Measurements from ENCODE around the gene EI24.
"Not testable (repeated sequence)": the region's sequence is repeated elsewhere in the genome, so short reads cannot be mapped to it uniquely, and the experiment has no call there.

The EI24 gene

DNA sequence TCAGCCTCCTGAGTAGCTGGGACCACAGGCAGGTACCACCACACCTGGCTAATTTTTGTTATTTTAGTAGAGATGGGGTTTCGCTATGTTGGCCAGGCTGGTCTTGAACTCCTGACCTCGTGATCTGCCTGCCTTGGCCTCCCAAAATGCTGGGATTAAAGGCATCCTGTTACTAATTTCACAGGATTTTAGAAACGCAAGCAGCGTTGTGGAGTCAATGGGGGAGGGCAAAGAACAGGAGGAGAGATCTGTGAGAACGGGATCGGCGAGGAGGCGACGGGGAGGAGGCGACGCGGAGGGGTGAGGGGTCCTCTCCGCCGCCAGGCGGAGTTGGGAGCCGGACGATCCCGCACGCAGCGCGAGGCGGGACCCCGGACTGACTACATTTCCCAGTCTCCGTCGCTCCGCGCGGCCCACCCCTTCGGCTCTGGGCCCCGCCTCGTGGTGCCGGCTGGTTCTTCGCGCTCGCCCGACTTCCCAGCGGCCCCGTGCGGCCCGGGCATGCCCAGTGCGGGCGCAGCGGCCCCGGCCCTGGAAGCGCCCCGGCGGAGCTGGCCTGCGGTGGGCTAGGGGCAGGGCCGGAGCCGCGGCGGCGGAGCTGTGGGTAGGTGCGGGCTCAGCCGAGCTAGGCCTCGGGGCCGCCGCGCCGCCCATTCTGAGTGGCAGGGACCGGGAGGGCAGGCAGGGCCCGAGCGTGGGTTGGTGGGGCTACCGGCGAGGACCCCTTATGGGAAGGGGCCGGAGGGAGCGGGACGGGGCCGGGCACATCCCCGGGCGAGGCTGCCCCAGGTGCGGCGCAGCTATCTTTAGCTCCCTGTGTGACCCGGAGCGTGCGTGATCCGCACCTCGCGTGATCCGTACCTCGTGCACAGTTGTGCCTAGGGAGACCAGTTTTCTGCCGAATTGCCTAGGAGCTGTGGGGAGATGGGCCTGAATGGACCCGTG, at the start of gene EI24:
EI24 (plus strand) TSS at position 508 of the 945 bp plus-strand sequence. CDS start 3,051 bp downstream, outside the sequence.
- DNase-seq (ENCODE audit: low read depth), result peak; percentile 86

DNA sequence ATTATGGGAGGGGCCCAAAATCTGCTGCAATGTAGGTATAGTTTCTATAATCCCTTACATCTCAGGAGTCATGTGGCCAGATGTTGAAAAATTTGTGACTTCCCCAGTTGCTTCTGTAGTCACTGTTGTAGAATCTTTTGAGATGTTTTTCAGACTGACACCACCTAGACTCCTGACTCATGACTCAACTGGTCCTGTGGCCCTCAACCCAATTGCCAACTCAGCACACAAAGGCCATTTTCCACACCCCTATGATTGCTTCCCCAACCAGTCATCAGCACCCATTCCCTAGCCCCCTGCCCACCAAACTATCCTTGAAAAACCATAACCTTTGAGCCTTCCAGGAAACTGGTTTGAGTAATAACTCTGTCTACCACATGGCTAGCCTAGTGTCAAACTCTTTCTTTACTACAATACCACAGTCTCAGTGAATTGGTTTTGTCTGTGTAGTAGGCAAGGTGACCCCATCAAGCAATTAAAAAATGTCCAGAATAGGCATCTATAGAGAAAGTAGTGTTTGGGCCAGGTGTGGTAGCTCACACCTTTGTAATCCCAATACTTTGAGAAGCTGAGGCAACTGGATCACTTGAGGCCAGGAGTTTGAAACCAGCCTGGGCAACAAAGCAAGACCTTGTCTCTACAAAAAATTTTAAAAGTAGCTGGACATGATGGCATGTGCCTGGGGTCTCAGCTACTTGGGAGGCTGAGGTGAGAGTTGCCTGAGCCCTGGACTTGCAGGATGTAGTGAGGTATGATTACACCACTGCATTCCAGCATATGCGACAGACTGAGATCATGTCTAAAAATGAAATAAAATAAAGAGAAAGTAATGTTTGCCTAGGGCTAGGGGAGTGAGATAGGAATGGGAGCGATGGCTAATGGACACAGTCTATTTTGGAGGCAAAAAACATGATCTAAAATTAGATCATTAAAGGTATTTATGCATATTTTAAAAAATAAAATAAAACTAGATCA, 49.1 kb upstream of the EI24 start:
- DNase-seq (ENCODE audit: low read depth), result no peak

DNA sequence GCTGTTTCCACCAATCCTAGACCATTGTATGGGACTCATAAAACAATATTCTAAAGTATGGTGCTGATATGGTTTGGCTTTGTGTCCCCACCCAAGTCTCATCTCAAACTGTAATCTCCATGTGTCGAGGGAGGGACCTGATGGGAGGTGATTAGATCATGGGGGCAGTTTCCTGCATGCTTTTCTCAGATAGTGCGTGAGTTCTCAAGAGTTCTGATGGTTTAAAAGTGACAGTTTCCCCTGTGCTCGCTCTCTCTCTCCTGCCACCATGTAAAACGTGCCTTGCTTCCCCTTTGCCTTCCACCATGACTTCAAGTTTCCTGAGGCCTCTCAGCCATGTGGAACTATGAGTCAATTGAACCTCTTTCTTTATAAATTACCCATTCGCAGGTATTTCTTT, 44.0 kb upstream of the EI24 start:
- no peak for DNase-seq (ENCODE audit: low read depth)

DNA sequence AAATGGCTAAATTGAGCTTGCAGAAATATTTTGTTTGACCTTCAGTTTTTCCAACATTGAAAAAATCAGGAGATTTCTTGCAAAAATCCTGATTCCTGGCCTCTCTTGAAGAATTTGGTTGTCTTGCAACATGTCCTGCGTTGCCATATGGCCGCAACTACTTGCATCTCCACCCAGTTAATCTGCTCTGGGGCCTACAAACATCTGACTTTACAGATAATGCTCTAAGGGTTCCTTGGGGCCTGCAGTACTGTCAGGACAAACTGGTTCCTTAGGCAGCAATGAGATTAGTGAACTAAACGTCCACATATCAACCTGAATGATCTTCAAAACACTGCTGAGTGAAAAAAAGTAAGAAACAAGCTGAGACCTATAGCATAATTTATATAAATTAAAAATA, 36.6 kb upstream of the EI24 start:
- DNase-seq (ENCODE audit: low read depth), result no peak

DNA sequence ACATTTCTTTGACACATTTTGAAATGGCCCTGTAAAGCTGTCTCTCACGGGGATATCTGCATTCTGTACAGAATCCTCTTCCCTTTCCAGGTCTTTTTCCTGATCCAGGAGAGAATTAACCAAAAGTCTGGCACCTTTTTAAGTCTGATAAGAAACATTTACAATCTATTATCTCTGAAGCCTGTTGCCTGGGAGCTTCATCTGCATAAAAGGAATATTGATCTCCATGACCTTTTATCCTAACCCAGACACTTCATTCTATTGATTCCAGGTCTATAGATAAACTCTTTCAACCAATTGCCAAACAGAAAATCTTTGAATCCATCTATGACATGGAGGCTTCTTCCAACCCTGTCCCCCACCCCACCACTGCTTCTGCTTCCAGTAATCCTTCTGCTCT, 33.7 kb upstream of the EI24 start:
- DNase-seq (ENCODE audit: low read depth), result no peak

DNA sequence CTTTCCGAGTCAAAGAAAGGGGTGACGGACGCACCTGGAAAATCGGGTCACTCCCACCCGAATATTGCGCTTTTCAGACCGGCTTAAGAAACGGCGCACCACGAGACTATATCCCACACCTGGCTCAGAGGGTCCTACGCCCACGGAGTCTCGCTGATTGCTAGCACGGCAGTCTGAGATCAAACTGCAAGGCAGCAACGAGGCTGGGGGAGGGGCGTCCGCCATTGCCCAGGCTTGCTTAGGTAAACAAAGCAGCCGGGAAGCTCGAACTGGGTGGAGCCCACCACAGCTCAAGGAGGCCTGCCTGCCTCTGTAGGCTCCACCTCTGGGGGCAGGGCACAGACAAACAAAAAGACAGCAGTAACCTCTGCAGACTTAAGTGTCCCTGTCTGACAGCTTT, 32.4 kb upstream of the EI24 start:
- not testable (repeated sequence) for DNase-seq (ENCODE audit: low read depth)

DNA sequence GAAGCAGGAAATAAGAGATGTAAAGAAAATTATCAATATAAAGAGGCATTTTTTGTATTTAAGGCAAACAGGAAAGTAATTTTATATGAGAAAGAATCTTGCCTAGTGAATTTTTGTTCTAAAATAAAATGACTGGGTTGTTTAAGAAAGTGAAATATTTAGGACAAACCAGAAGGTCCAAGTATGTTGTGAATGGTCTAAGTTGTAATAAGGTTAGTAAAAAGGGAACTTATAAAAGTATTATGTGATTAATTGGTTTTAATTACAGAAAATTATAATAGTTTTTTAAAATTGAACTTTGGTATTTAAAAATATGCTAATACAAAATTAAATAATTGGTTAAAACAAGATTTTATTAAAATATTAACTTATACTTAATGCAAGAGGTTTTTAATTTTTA, 26.6 kb upstream of the EI24 start:
- DNase-seq (ENCODE audit: low read depth), result no peak

DNA sequence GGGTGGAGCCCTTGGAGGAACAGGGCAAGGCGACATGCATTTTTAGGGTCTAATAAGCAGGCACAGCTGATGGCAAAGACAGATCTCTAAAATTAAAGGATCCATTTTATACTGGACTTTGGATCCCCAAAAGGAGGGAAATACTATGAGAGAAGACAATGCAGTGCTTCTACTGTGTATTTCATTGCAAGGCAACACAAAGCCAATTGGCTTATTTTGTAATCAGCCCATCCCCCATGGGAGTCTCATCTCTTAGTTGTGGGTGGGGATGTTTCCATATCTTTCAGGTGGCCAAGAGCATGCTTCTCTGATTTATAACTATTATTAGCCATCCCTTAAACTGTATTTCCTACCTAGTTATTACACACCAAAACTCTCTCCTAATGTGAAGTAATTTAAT, 18.5 kb upstream of the EI24 start:
- DNase-seq (ENCODE audit: low read depth), result no peak

DNA sequence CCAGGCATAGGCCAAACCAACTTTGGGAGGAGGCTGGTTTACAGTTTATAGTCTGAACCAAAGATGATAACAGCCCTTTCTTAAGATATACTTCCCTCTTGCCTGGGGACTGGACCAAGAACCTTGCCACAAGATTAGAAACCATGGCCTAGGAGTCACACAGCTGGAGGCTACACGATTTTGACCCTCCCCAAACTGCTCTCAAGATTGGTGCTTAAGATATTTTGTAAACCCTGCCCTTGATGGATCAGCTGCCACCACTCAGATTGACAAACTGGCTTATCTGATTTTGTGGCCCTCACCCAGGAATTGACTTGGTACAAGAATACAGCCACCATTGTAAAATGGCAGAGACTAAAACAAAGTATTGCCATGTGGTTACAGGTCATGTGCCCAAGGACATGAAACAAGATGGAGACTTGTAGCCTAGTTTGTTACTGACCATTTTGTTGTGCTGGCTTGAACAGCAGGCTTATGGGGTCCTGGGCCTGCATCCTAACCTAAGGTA, 17.4 kb upstream of the EI24 start:
- DNase-seq (ENCODE audit: low read depth), result no peak

DNA sequence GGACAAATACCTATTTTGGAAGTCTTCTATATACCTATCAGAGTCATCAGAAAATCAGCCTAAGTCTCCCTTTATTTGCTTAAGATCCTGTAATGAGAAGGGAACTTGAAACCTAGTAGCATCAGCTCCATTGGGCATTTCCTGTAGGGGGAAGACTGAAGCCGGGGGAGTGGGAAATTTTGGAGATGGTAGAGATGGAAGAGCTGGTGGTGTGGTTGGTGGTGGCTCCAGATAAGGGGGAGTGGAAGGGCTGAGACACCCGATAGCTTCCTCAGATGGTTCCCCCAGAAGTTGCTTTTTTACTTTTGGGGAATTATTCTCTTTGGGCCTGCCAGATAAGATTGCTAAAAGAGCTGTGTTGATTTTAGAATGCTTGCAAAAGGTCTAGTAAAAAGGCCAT, 16.4 kb upstream of the EI24 start:
- no peak for DNase-seq (ENCODE audit: low read depth)

DNA sequence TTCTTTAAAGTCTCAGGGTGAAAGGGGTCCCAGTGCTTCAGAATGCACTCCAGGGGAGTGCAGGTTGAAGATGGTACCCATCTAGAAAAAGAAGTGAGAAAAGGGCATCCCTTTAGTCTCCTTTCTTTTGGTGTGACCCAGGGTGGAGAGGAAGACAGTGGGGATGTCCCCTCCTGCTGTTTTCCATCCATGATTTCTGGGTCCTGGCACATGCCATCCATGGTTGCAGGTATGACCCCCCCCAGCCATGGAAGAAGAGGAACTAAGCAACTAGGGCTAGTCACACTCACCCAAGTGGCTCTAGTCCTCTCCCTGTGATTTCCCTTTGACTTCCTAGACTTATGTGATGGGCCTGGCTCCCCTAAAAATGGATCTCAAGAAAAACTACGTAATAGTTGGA, 15.9 kb upstream of the EI24 start:
- no peak for DNase-seq (ENCODE audit: low read depth)

DNA sequence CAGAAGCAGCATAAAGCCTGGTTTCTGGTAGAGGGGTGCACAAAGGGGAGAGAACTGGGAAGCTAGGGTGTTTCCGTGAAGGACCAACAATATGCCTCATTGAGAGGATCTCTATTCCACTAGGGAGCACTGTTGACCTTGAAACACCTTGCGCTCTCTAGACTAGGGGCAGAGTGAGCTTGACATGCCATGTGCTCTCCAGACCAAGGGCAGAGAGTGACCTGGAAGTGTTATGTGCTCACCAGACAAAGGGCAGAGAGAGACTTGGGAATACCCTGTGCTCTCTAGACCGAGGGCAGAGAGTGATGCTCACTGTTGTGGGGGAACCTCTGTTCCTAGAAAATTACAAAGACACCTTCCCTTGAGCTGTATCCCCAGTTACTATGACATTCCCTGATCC, 15.2 kb upstream of the EI24 start:
- no peak for DNase-seq (ENCODE audit: low read depth)

DNA sequence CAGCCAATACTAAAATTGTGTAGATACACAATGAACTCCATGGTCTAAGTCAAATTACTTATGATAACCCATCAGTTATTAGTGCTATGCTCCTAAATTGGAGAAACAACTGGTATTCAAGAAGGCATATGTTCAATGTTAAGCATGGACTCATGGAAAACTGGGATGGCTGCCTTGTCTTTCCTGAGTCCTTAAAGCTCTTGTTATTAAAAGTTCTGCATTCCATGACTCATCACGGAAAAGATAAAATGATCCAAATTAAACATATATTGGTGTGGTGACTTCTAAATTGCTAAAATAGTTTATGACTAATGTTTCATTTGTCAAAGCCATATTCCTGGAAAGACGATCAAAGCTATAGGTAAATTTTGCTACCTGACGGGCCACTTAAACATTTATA, 9.4 kb upstream of the EI24 start:
- no peak for DNase-seq (ENCODE audit: low read depth)

DNA sequence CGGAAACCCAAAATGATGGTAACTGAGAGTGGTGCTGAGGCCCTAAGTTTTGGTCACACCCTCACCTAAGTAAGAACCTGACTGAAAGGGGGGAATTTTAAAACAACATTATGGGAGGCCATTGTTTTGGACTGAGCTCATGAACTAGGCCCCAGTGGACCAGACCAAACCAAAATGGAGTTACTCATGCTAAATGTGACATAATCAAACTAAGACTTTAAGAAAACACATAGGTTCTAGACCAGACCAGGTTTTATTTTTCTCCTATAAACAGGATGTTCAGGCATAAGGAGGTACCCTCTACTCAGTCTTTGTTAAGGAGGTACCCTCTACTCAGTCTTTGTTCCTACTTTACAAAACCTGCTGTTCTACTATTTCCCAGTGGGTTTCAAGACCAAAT, 7.4 kb upstream of the EI24 start:
- no peak for DNase-seq (ENCODE audit: low read depth)

DNA sequence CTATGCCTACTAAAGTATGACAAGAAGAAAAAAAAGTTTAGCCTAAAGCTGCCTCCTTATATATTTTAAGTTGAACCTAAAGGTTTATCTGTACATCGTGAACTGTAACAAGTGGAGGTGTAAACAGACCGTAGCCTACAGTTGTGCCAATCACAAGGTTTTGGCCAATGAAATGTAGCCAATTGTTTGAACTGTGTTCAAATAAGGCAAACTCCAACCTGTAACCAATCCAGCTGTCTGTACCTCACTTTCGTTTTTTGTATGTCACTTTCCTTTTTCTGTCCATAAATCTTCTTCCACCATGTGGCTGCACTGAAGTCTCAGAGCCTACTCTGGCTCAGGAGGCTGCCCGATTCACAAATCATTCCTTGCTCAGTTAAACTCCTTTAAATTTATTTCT, 6.8 kb upstream of the EI24 start:
- DNase-seq (ENCODE audit: low read depth), result no peak

DNA sequence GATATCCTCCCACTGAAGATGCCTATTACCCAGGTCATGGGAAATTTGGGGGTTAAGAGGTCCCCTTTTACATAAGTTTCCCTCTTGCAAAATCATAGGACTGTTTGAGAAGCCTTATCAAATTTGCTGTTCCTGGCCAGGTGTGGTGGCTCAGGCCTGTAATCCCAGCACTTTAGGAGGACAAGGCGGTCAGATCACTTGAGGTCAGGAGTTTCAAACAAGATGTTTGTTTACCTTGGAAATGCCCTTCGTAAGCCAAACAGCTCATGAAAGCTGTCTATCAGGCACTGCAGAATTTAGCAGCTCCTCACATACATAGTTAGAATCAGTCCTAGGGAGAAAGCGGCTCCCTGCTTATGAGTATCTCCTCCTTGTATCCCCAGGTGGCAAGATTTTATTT, 4.9 kb upstream of the EI24 start:
- DNase-seq (ENCODE audit: low read depth), result no peak

DNA sequence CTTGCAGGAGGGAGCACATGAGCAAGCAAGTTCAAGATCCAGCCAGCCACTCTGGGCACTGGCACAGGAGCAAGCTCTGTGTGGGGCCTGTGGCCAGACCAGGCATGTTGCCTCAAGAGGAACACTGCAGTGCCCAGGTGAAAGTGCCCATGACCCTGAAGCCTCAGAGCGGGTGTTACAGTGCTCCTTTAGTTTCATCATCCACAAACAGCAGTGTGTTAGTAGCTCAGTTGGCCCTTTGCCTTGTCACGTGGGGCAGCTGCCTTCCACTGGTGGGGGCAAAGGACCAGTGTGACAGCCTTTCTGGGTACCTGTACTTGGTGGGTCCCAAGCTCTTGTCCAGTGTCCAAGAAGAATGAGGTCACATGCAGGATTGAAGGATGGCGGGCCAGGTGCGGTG, 3.0 kb upstream of the EI24 start:
- no peak for DNase-seq (ENCODE audit: low read depth)

DNA sequence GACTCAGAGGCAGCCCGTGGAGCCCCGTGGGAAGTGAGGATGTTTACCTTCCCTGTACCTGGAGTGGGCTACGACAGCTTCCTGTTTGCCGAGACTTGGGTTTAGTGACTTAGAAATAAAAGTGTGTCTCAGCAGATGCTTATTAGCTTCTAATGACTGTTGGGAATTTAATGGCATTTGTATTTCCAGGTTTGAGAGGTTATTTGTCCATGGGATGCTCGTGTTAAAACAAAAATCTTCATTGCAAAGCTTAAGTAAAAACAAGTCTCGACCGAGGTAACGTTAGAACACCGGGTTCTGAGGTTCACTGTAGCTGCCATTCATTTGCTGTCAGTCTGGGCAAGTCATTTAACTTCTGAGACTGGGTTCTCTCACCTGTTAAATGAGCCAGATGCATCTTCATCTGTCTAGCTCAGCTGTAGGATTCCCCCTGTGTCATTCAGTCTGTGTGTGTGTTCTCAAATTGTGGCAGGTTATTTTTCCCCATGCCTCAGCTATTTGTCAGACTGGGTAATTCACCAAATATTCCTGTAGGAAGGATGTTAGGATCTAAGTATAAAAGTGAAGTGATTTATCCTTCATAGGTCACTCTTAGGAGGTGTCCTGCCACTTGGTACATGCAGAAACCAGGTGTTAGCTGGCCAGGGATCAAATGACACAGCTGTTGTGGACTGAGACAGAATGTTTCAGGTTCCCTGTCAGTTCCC, 791 bp downstream of the EI24 start:
- DNase-seq (ENCODE audit: low read depth), result no peak

DNA sequence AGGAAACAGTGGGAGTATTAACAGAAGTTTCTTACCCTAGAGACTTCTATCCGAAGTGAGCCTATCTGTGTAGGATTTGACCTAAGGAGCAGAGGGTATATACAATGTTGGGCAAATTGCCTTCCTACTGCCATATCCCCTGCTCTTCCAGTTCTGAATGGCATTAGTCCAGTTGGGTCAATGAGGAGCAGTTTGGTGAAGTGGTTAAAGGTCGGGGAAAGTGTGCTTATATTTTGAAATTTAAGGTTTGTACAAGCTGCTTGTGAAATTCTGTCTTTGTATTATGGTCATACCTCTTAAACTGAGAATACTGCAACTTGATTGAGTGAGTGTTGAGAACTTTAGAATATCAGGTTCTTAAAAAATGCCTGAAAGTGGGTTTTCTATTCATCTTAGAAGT, 1.7 kb downstream of the EI24 start:
- DNase-seq (ENCODE audit: low read depth), result no peak

DNA sequence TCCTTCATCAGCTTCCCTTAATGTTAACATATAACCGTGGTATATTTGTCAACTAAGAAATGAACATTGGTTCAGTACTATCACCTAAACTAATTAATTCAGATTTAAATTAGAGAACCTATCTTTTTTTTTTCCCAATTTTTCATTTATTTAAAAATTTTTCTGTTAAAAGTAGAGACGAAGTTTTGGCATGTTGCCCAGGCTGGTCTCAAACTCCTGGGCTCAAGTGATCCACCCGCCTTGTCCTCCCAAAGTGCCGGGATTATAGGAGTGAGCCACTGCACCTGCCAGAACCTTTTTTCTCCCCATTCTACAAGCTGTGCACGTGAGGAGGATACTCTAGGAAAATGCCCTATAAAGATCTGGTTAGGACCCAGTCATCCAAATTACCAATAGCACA, 3.6 kb downstream of the EI24 start:
- no peak for DNase-seq (ENCODE audit: low read depth)

DNA sequence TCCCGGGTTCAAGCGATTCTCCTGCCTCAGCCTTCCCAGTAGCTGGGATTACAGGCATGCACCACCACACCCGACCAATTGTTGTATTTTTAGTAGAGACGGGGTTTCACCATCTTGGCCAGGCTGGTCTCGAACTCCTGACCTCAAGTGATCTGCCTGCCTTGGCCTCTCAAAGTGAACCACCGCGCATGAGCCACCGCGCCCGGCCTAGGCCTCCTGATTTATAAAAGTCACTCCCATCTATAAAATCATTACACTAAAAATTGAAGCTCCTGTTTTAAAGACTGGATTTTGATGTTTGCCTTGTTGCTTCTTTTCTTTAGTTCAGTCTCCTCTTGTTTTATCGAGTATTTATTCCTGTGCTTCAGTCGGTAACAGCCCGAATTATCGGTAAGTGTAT, 7.9 kb downstream of the EI24 start:
- DNase-seq (ENCODE audit: low read depth), result not testable (repeated sequence)

DNA sequence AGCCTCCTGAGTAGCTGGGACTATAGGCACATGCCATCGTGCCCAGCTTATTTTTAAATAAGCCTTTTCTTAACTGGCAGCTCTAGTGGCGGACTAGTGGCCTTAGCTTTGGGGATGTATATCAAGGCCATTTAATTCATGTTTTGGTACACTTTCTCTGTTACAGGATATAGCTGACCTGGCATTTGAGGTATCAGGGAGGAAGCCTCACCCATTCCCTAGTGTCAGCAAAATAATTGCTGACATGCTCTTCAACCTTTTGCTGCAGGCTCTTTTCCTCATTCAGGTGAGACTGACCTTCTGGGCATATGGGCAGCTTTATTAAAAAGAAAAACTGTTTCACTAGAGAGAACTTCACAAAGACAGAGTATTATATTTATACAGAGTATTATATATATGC, 9.5 kb downstream of the EI24 start:
- DNase-seq (ENCODE audit: low read depth), result no peak
